Ectodermal cell (in vitro differentiated cells): Measurements from ENCODE around the gene EFCAB7. TPM values are rescaled to one million over a fixed set of nuclear protein-coding genes. Genes with fewer than 3 reads are reported as not detected.
A peak's percentile ranks its signal among the peaks of the same experiment; 100 is the strongest.

Experiments used
- H3K27ac ChIP-seq: 2 replicates; pipeline ENCODE4 v1.7.0; 2013; ENCODE audit warnings: mild to moderate bottlenecking, low read depth, low read length; ENCODE audit not compliant: insufficient read depth, poor library complexity, severe bottlenecking
- H3K27me3 ChIP-seq: 2 replicates; pipeline ENCODE4 v1.7.0; 2013; ENCODE audit warnings: mild to moderate bottlenecking, low read length; ENCODE audit not compliant: insufficient read depth, control insufficient read depth, poor library complexity, severe bottlenecking
- H3K36me3 ChIP-seq: one replicate; pipeline ENCODE4 v1.7.0; 2013; ENCODE audit warnings: low read length; ENCODE audit not compliant: control insufficient read depth, insufficient read depth
- H3K4me1 ChIP-seq: one replicate; pipeline ENCODE4 v1.7.0; 2013; ENCODE audit warnings: low read length; ENCODE audit not compliant: control insufficient read depth, insufficient read depth
- H3K4me3 ChIP-seq: 2 replicates; pipeline ENCODE4 v1.7.0; 2013; ENCODE audit warnings: low read depth, low read length, control low read depth; ENCODE audit not compliant: insufficient read depth
- H3K9me3 ChIP-seq: 2 replicates; pipeline ENCODE4 v1.7.0; 2013; ENCODE audit warnings: mild to moderate bottlenecking, low read length, moderate library complexity; ENCODE audit not compliant: control insufficient read depth
- WGBS, 2 experiments: methylation state at CpG; one replicate each; pipeline ENCODE4 v1.1.7; 2013; ENCODE audit warnings: missing lambda C conversion rate in 2 of 2; 5-methylcytosine and 5-hydroxymethylcytosine counted together
- polyA plus RNA-seq, 4 experiments: library from polyadenylated mRNA; stranded (reverse); fragments of 50-300 nt; gene quantifications; one replicate each; pipeline ENCODE4 v1.2.3, GENCODE V29; 2013

The EFCAB7 gene
- 13.9 TPM for polyA plus RNA-seq (2013, experiment 1 of 4)
- 12.8 TPM for polyA plus RNA-seq (2013, experiment 2 of 4)
- 12.3 TPM for polyA plus RNA-seq (2013, experiment 3 of 4)
- polyA plus RNA-seq (2013, experiment 4 of 4), result 15.2 TPM

GRCh38 chr1:63522891-63523728, at the start of gene EFCAB7, which contains the start of gene ITGB3BP:
EFCAB7 (plus strand) TSS chr1:63523525; CDS start chr1:63525573, 2,048 bp downstream.
ITGB3BP (minus strand) TSS chr1:63523225; CDS start chr1:63523133, 92 bp downstream.
- Histone ChIP-seq H3K4me1 (peaks cover 8% of the 10 kb centered on the region), H3K4me3 (peak within 1 kb of the TSS; percentile 67), H3K27ac (peak within 1 kb of the TSS; percentile 95), H3K27me3 (no peaks in the 10 kb centered on the region), H3K9me3 (no peaks in the 10 kb centered on the region), H3K36me3 (no peaks in the 10 kb centered on the region)
- WGBS, 2 experiments, result 0% methylated on average over 50 of the region's 50 CpGs

GRCh38 chr1:63475761-63476160, 47.6 kb upstream of the EFCAB7 start:
- Histone ChIP-seq H3K27me3 (no peaks in the 10 kb centered on the region), H3K4me1 (no peaks in the 10 kb centered on the region), H3K36me3 (no peaks in the 10 kb centered on the region), H3K9me3 (no peaks in the 10 kb centered on the region), H3K4me3 (no peak overlapping the region), H3K27ac (no peak overlapping the region)
- WGBS, 2 experiments, result 96 to 98% methylated on average over 7 of the region's 7 CpGs

GRCh38 chr1:63480057-63480456, 43.3 kb upstream of the EFCAB7 start:
- Histone ChIP-seq H3K36me3 (no peaks in the 10 kb centered on the region), H3K27me3 (no peaks in the 10 kb centered on the region), H3K4me3 (no peak overlapping the region), H3K27ac (no peak overlapping the region), H3K9me3 (no peaks in the 10 kb centered on the region), H3K4me1 (no peaks in the 10 kb centered on the region)
- 86 to 92% methylated on average over 1 of the region's 1 CpG for WGBS, 2 experiments

GRCh38 chr1:63486629-63487028, 36.7 kb upstream of the EFCAB7 start:
- WGBS, 2 experiments, result 83 to 100% methylated on average over 1 of the region's 1 CpG
- no peaks in the 10 kb centered on the region for H3K36me3 ChIP-seq
- H3K27ac ChIP-seq, result no peak overlapping the region
- no peak overlapping the region for H3K4me3 ChIP-seq
- no peaks in the 10 kb centered on the region for H3K27me3 ChIP-seq
- no peaks in the 10 kb centered on the region for H3K4me1 ChIP-seq
- H3K9me3 ChIP-seq, result no peaks in the 10 kb centered on the region

- Histone ChIP-seq H3K9me3 (no peaks in the 10 kb centered on the region), H3K27ac (no peak overlapping the region), H3K4me3 (no peak overlapping the region), H3K4me1 (no peaks in the 10 kb centered on the region), H3K27me3 (no peaks in the 10 kb centered on the region), H3K36me3 (no peaks in the 10 kb centered on the region)
- 96% methylated on average over 7 to 8 of the region's 8 CpGs for WGBS, 2 experiments
Measured at GRCh38 chr1:63487336-63488065, 35.8 kb upstream of the EFCAB7 start.

- no peaks in the 10 kb centered on the region for H3K36me3 ChIP-seq
- H3K27ac ChIP-seq, result no peak overlapping the region
- no peak overlapping the region for H3K4me3 ChIP-seq
- H3K9me3 ChIP-seq, result no peaks in the 10 kb centered on the region
- H3K27me3 ChIP-seq, result no peaks in the 10 kb centered on the region
- H3K4me1 ChIP-seq, result no peaks in the 10 kb centered on the region
- 98 to 99% methylated on average over 2 of the region's 2 CpGs for WGBS, 2 experiments
Measured at GRCh38 chr1:63497577-63497976, 25.7 kb upstream of the EFCAB7 start.

- Histone ChIP-seq H3K4me1 (no peaks in the 10 kb centered on the region), H3K27me3 (no peaks in the 10 kb centered on the region), H3K9me3 (no peaks in the 10 kb centered on the region), H3K36me3 (no peaks in the 10 kb centered on the region), H3K27ac (no peak overlapping the region), H3K4me3 (no peak overlapping the region)
- 14% methylated on average over 1 of the region's 1 CpG; no CpG with 5 or more reads in 1 of the 2 experiments for WGBS, 2 experiments
Measured at GRCh38 chr1:63498106-63498505, 25.2 kb upstream of the EFCAB7 start.

GRCh38 chr1:63501256-63501655, 22.1 kb upstream of the EFCAB7 start:
- H3K36me3 ChIP-seq, result no peaks in the 10 kb centered on the region

GRCh38 chr1:63506782-63507181, 16.5 kb upstream of the EFCAB7 start:
- Histone ChIP-seq H3K27me3 (no peaks in the 10 kb centered on the region), H3K27ac (no peak overlapping the region), H3K4me1 (no peaks in the 10 kb centered on the region), H3K36me3 (peaks cover 9% of the 10 kb centered on the region), H3K9me3 (no peaks in the 10 kb centered on the region), H3K4me3 (no peak overlapping the region)

More at GRCh38 chr1:63501256-63501655, 22.1 kb upstream of the EFCAB7 start:
- Histone ChIP-seq H3K27ac (no peak overlapping the region), H3K9me3 (no peaks in the 10 kb centered on the region), H3K4me3 (no peak overlapping the region), H3K4me1 (no peaks in the 10 kb centered on the region), H3K27me3 (no peaks in the 10 kb centered on the region)
- WGBS, 2 experiments, result 88 to 95% methylated on average over 3 of the region's 3 CpGs

GRCh38 chr1:63509718-63510117, 13.6 kb upstream of the EFCAB7 start:
- H3K4me3 ChIP-seq, result no peak overlapping the region

More at GRCh38 chr1:63509718-63510117, 13.6 kb upstream of the EFCAB7 start:
- Histone ChIP-seq H3K27ac (no peak overlapping the region), H3K36me3 (peaks cover 9% of the 10 kb centered on the region), H3K4me1 (no peaks in the 10 kb centered on the region), H3K9me3 (peaks cover 2% of the 10 kb centered on the region), H3K27me3 (no peaks in the 10 kb centered on the region)
- 81 to 87% methylated on average over 10 of the region's 10 CpGs for WGBS, 2 experiments
